GM12878 (cell line): ENCODE data around the gene PXT1. TPM values are rescaled to one million over a fixed set of nuclear protein-coding genes. Genes with fewer than 3 reads are reported as not detected.

Experiments used
- ATAC-seq: fragments of 200-7000 bp; cut with Tn5 transposase; 3 replicates; pipeline ENCODE4 v1.9.1; 2020; ENCODE audit warnings: mild to moderate bottlenecking, moderate library complexity
- BruUV-seq: library from RNA; stranded (reverse); fragments of 400-500 nt; replicated peaks from 2 replicates; lab custom pipeline; 2021; lab: Mats Ljungman, UMichigan
- CTCF ChIA-PET: fragments of 300-600 bp; sonication (Branson Sonifier 250); formaldehyde crosslinking; extraction: SDS; loops from one replicate; lab custom pipeline; 2021; ENCODE audit warnings: inconsistent platforms; lab: Yijun Ruan, JAX
- POLR2A ChIA-PET: fragments of 350-600 bp; formaldehyde crosslinking; extraction: SDS; loops from one replicate; lab custom pipeline; 2021; ENCODE audit warnings: inconsistent platforms; lab: Charles Lee
- RAD21 ChIA-PET: fragments of 300-600 bp; sonication (Branson Sonifier 250); formaldehyde crosslinking; loops from one replicate; lab custom pipeline; 2023; ENCODE audit warnings: antibody characterized with exemption; ENCODE audit not compliant: unreplicated experiment; lab: Charles Lee
- SMC1A ChIA-PET: fragments of 300-600 bp; sonication (Branson Sonifier 250); formaldehyde crosslinking; loops from one replicate; lab custom pipeline; 2023; ENCODE audit not compliant: unreplicated experiment, uncharacterized antibody; lab: Charles Lee
- DNase-seq: peaks from one replicate; pipeline ENCODE4 v3.0.0-alpha.2; 2011; ENCODE audit warnings: low read depth, low spot score
- FAIRE-seq: peaks from 3 replicates; lab custom pipeline; 2011; peaks lifted over from hg19 to GRCh38; lab: Jason Lieb, UNC
- H2AFZ ChIP-seq: 2 replicates; pipeline ENCODE4 v1.6.0; 2011; ENCODE audit warnings: low read depth, low read length, control low read depth; ENCODE audit not compliant: control insufficient read depth
- H3K27ac ChIP-seq: 2 replicates; pipeline ENCODE4 v1.5.1; 2011; ENCODE audit warnings: control low read depth; ENCODE audit not compliant: control insufficient read depth, insufficient read depth
- H3K27me3 ChIP-seq, 2 experiments: replicated peaks in 1 of 2; 2 replicates each; pipeline versions ENCODE4 v1.6.0 to v1.6.1; 2011; ENCODE audit warnings: low read length in 1 of 2; ENCODE audit not compliant: control insufficient read depth in 2 of 2, insufficient read depth in 2 of 2
- H3K36me3 ChIP-seq, 2 experiments: 2 replicates each; pipeline ENCODE4 v1.5.1; 2011; ENCODE audit warnings: low read length in 1 of 2; ENCODE audit not compliant: control insufficient read depth in 2 of 2, insufficient read depth in 2 of 2
- H3K4me1 ChIP-seq: 2 replicates; pipeline ENCODE4 v1.6.1; 2011; ENCODE audit warnings: mild to moderate bottlenecking, low read length, moderate library complexity, mixed read lengths; ENCODE audit not compliant: control insufficient read depth, insufficient read depth
- H3K4me2 ChIP-seq: 2 replicates; pipeline ENCODE4 v1.6.0; 2011; ENCODE audit warnings: control low read depth; ENCODE audit not compliant: control insufficient read depth, insufficient read depth
- H3K4me3 ChIP-seq: fragments of 200-600 bp; sonication (generic); 2 replicates; pipeline ENCODE4 v1.5.1; 2016
- H3K79me2 ChIP-seq: 2 replicates; pipeline ENCODE4 v1.6.0; 2011; ENCODE audit warnings: low read length; ENCODE audit not compliant: control insufficient read depth, insufficient read depth
- H3K9ac ChIP-seq: 2 replicates; pipeline ENCODE4 v1.8.0; 2011; ENCODE audit warnings: low read length, control low read depth, mixed read lengths; ENCODE audit not compliant: control insufficient read depth, insufficient read depth
- H3K9me3 ChIP-seq: replicated peaks from 3 replicates; pipeline ENCODE4 v1.5.1; 2011; ENCODE audit warnings: mild to moderate bottlenecking, low read length; ENCODE audit not compliant: control insufficient read depth, insufficient read depth
- H4K20me1 ChIP-seq: 2 replicates; pipeline ENCODE4 v1.6.0; 2011; ENCODE audit not compliant: control insufficient read depth, insufficient read depth
- ASH2L ChIP-seq: fragments of 300-600, 200-600 bp; sonication (generic); IDR thresholded peaks from 2 replicates; pipeline ENCODE4 v1.6.1; 2017; ENCODE audit warnings: low read depth, mild to moderate bottlenecking, borderline replicate concordance
- CBX3 ChIP-seq: fragments of 200-600 bp; sonication (generic); IDR thresholded peaks from 2 replicates; pipeline ENCODE4 v1.6.1; 2016; ENCODE audit warnings: low read depth, borderline replicate concordance
- EP300 ChIP-seq, 2 experiments: fragments of 150-350 bp in 1 of 2; IDR thresholded peaks; 2 replicates each; pipeline ENCODE4 v1.6.1; 2011 to 2012; ENCODE audit warnings: low read depth in 2 of 2, low read length in 2 of 2, borderline replicate concordance in 1 of 2, improper control_type of control experiment in 1 of 2, inconsistent platforms in 1 of 2; ENCODE audit not compliant: control insufficient read depth in 1 of 2
- GABPA ChIP-seq: IDR thresholded peaks from 2 replicates; pipeline ENCODE4 v1.6.1; 2014; ENCODE audit warnings: antibody characterized with exemption, low read depth, mild to moderate bottlenecking, inconsistent platforms
- HDAC2 ChIP-seq: fragments of 200-600 bp; sonication (generic); IDR thresholded peaks from 2 replicates; pipeline ENCODE4 v1.6.1; 2017
- IKZF1 ChIP-seq: fragments of 450-650 bp; conservative IDR thresholded peaks from 2 replicates; pipeline ENCODE4 v1.6.1; 2017; ENCODE audit warnings: antibody characterized with exemption, mild to moderate bottlenecking
- JUNB ChIP-seq: IDR thresholded peaks from 2 replicates; pipeline ENCODE4 v1.6.1; 2016; ENCODE audit warnings: antibody characterized with exemption, mild to moderate bottlenecking
- POLR2AphosphoS5 ChIP-seq: IDR thresholded peaks from 2 replicates; pipeline ENCODE4 v1.6.1; 2011; ENCODE audit warnings: mild to moderate bottlenecking, low read length, inconsistent platforms
- RCOR1 ChIP-seq: conservative IDR thresholded peaks from 2 replicates; pipeline ENCODE4 v1.6.1; 2012; ENCODE audit warnings: low read depth, low read length, improper control_type of control experiment
- SUZ12 ChIP-seq: fragments of 200-600 bp; sonication (generic); IDR thresholded peaks from one replicate; pipeline ENCODE4 v1.6.1; 2018; ENCODE audit warnings: antibody characterized with exemption, mild to moderate bottlenecking; ENCODE audit not compliant: unreplicated experiment
- USF2 ChIP-seq: IDR thresholded peaks from 2 replicates; pipeline ENCODE4 v1.6.1; 2011; ENCODE audit warnings: low read depth, low read length, improper control_type of control experiment, borderline replicate concordance
- YBX1 ChIP-seq: fragments of 450-650 bp; IDR thresholded peaks from 2 replicates; pipeline ENCODE4 v1.6.1; 2016; ENCODE audit warnings: antibody characterized with exemption
- ZNF217 ChIP-seq: fragments of 450-650 bp; IDR thresholded peaks from 2 replicates; pipeline ENCODE4 v1.6.1; 2017; ENCODE audit warnings: antibody characterized with exemption, mild to moderate bottlenecking
- WGBS: methylation state at CpG from one replicate; pipeline ENCODE4 v1.1.6; 2016; ENCODE audit warnings: low lambda C conversion rate; ENCODE audit not compliant: insufficient replicate concordance, insufficient coverage; ENCODE audit errors: missing lambda C conversion rate; 5-methylcytosine and 5-hydroxymethylcytosine counted together
- in situ Hi-C: fragments of 300-500 bp; cut with MboI; formaldehyde crosslinking; loops from 9 replicates; pipeline ENCODE4 v1.14.3; 2018; ENCODE audit warnings: mixed read lengths
- intact Hi-C: fragments of 100-400 bp; cut with micrococcal nuclease; formaldehyde crosslinking; loops from one replicate; pipeline ENCODE4 v1.14.2; 2022; ENCODE audit not compliant: unreplicated experiment
- polyA plus RNA-seq, 11 experiments: library from polyadenylated mRNA; depleted of rRNA in 4 of 11; unstranded in 6 of 11; stranded (reverse) in 5 of 11; fragments of >200 nt; fragmentation: Nextera tagmentation in 4 of 11; fragmentation: Illumina TruSeq in 1 of 11; extraction: Ambion mirVana in 4 of 11; extraction: Trizol in 1 of 11; gene quantifications; 1 replicate in 1 of 11; 2 replicates in 10 of 11; pipeline versions ENCODE4 v1.2.1 to v1.2.3, GENCODE V29; 2011 to 2016; ENCODE audit warnings: inconsistent platforms in 2 of 11, missing spikeins in 2 of 11, low read depth in 1 of 11
- total RNA-seq, 4 experiments: library from RNA; depleted of rRNA in 3 of 4; stranded (reverse); fragments of >200 nt in 3 of 4; fragmentation: Illumina TruSeq in 1 of 4; extraction: Trizol in 1 of 4; gene quantifications; 2 replicates each; pipeline versions ENCODE4 v1.2.1 to v1.2.3, GENCODE V29; 2013 to 2021

PXT1 gene
- total and polyA plus RNA-seq, 10 of the 15 experiments (the other 5 are each of a cell fraction or from before 2014, with no cell fraction given), result 0.27 to 2.9 (median 0.50) TPM

DNA sequence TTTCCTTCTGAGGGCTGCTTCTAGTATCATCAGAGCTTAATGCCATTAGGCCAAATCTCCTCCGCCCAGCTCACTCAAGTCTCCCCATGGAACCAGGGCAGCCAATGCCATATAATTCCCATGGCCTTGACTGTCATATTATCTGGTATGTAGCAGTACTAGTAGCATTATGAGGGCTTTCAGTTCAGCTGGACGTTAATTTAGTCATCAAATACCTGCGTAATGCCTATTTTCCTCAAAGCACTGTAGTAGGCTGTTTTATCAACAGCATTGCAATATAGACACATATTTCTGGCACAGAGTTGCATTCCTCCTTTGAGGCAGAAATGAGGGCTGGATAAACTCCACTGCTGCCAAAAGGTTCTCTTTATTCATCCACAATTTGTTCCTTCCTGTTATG is 1.8 kb upstream of the PXT1 start:
- ChIA-PET RAD21 (interaction anchor here (1.7 to 2.5 kb wide), 2 partner anchors 21 to 86 kb away, joined by 6 to 12 read pairs; no protein-coding TSS in a partner anchor), SMC1A (interaction anchor here (1.4 to 3.5 kb wide), 3 partner anchors 16 to 23 kb away, joined by 3 to 14 read pairs (median 4); no protein-coding TSS in a partner anchor), CTCF (interaction anchor here (0.8 to 1.2 kb wide), 2 partner anchors 17 to 102 kb away, joined by 3 read pairs; no protein-coding TSS in a partner anchor), POLR2A (interaction anchor here (0.7 to 1.3 kb wide), 5 partner anchors 11 to 76 kb away, joined by 3 to 7 read pairs (median 3); no protein-coding TSS in a partner anchor)
- H2AFZ ChIP-seq, result no peak overlapping the region
- peak overlapping the region; percentile 86 for H3K4me3 ChIP-seq
- peaks cover 0 to 9% of the 10 kb centered on the region in 2 experiments; a peak in 2 of 4 replicates for H3K36me3 ChIP-seq
- H3K9ac ChIP-seq, result peak overlapping the region; percentile 88
- intact Hi-C loops (loop anchor here (5.0 kb wide), 1 partner anchor 238 kb away; no protein-coding TSS in a partner anchor), in situ Hi-C loops (no loop called here)
- peak overlapping the region; percentile 95; the same call in 1 of the 2 replicates for H3K27ac ChIP-seq
- peaks cover 7% of the 10 kb centered on the region for H3K4me1 ChIP-seq
- WGBS, result 57% methylated on average over 3 of the region's 3 CpGs
- ATAC-seq, result no peak
- H3K27me3 ChIP-seq, result no peaks in the 10 kb centered on the region
- H4K20me1 ChIP-seq, result no peaks in the 10 kb centered on the region
- H3K9me3 ChIP-seq, result peaks cover 4% of the 10 kb centered on the region; the same call in 2 of the 3 replicates
- no peak for TF ChIP-seq RCOR1
- no peak for DNase-seq
- peaks cover 62% of the 10 kb centered on the region for H3K79me2 ChIP-seq
- no peak for FAIRE-seq
- H3K4me2 ChIP-seq, result peak overlapping the region; percentile 71
- TSS peak; percentile 57 for BruUV-seq

DNA sequence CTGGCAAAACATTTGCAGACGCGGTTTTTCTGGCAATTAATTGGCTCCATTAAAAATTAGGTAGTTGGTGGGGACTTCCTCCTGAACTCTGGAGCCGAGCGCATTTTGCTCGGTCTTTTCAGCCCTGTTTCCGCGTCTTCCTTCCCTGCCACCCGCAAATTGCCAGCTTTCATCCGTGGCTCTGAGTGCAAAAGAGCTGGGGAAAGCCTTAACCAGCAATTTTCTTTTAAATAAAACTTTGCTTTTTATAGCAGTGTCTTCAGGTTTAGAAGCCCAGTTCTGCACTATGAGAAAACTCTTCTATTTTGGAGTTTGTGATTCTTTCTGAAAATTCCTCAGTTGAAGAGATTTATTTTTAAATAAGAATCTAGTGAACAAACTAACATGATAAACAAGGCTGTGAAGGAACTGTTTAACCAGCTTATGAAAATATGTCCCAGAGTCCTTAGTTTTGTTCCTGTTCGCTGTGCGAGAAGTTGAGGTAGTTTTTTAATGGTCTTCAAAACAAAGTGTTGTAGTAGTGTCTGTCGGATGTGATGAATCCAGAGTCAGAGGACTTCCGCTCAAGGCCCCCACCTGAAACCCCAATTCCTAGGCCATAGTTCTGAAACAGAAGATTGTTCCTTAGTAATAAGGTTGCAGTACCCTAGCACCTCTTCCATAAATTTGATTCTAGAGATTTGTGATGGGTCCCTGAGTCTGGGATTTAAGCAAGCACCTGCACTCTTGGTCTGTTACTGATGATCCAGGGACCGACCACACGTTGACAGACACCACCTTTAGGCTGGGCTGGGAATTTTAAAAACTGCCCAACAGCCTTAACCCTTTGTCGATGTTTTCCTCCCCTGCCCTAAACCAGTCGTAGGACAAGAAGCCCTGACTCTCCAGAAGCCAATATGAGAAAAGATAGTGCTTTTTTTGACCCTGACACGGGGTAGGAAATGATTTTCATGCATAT is 1.1 kb upstream of the PXT1 start:
- peak overlapping the region; percentile 95 for H3K27ac ChIP-seq
- 1% methylated on average over 18 of the region's 18 CpGs for WGBS
- BruUV-seq, result no TSS peak
- in situ Hi-C loops, result no loop called here
- ChIA-PET SMC1A (interaction anchor here (0.9 to 3.5 kb wide), 8 partner anchors 11 to 149 kb away, joined by 3 to 14 read pairs (median 4); no protein-coding TSS in a partner anchor), RAD21 (interaction anchor here (0.6 to 2.5 kb wide), 3 partner anchors 20 to 172 kb away, joined by 3 to 12 read pairs (median 6); no protein-coding TSS in a partner anchor), POLR2A (interaction anchor here (0.6 to 1.2 kb wide), 6 partner anchors 10 to 77 kb away, joined by 3 to 7 read pairs (median 3); no protein-coding TSS in a partner anchor), CTCF (interaction anchor here (0.8 to 1.4 kb wide), 5 partner anchors 13 to 151 kb away, joined by 3 to 9 read pairs (median 3); no protein-coding TSS in a partner anchor)
- H3K36me3 ChIP-seq, result peaks cover 0 to 5% of the 10 kb centered on the region in 2 experiments; a peak in 1 of 4 replicates
- H4K20me1 ChIP-seq, result no peaks in the 10 kb centered on the region
- intact Hi-C loops, result loop anchor here (2.0 to 5.0 kb wide), 2 partner anchors 151 to 239 kb away; partner anchors contain the start of gene SRSF3
- FAIRE-seq (peak; percentile 57), DNase-seq (no peak), ATAC-seq (peak; percentile 20)
- no peaks in the 10 kb centered on the region for H3K27me3 ChIP-seq
- peak overlapping the region; percentile 86 for H3K4me3 ChIP-seq
- H2AFZ ChIP-seq, result peak overlapping the region; percentile 80
- H3K4me2 ChIP-seq, result peak overlapping the region; percentile 71
- peaks cover 2% of the 10 kb centered on the region; the same call in 2 of the 3 replicates for H3K9me3 ChIP-seq
- H3K79me2 ChIP-seq, result peaks cover 57% of the 10 kb centered on the region
- H3K4me1 ChIP-seq, result peaks cover 7% of the 10 kb centered on the region
- H3K9ac ChIP-seq, result peak overlapping the region; percentile 88
- TF ChIP-seq SUZ12 (no peak), JUNB (no peak), USF2 (no peak), GABPA (peak; percentile 64; the same call in 1 of the 2 replicates), POLR2AphosphoS5 (no peak), ASH2L (no peak), CBX3 (no peak), EP300 (IDR thresholded peaks at IDR 0.05; ENCODE audit: borderline replicate concordance in 1 of 2, control insufficient read depth in 1 of 2, low read depth in 2 of 2, low read length in 2 of 2) (no peak), ZNF217 (no peak), YBX1 (no peak), IKZF1 (0 out of 2 replicates have a peak, but pooled peaks have one; percentile 7), HDAC2 (no peak)
